ENCODE results near the gene SYVN1. TPM values are rescaled to one million over a fixed set of nuclear protein-coding genes. Genes with fewer than 3 reads are reported as not detected.

Gene SYVN1
- polyA plus RNA-seq, 1 of the 3 experiments (the other 2 are of a cell fraction), result 31.9 TPM

GRCh38 chr11:65159012-65159411 lies 24.7 kb upstream of the SYVN1 start:
- Histone ChIP-seq H3K27ac (ENCODE audit: low read depth in 2 of 2, low read length in 1 of 2) (no peak overlapping the region), H3K79me2 (ENCODE audit: insufficient read depth) (no peaks in the 10 kb centered on the region), H4K20me1 (ENCODE audit: insufficient read depth) (no peaks in the 10 kb centered on the region), H3K9ac (no peak overlapping the region), H3K9me3 (no peaks in the 10 kb centered on the region), H3K27me3 (ENCODE audit: insufficient read depth) (no peaks in the 10 kb centered on the region), H2AFZ (ENCODE audit: low read depth) (no peak overlapping the region), H3K4me3 (ENCODE audit: low read depth in 2 of 2, low read length in 1 of 2) (no peak overlapping the region), H3F3A (replicated peaks; ENCODE audit: insufficient read depth) (no peaks in the 10 kb centered on the region), H3K4me2 (no peak overlapping the region), H3K4me1 (ENCODE audit: control insufficient read depth in 1 of 2, insufficient read depth in 2 of 2, low read depth in 1 of 2, low read length in 1 of 2) (no peaks in the 10 kb centered on the region), H3K9me2 (no peaks in the 10 kb centered on the region), H3K36me3 (replicated peaks in 1 of 2; ENCODE audit: control insufficient read depth in 1 of 2, insufficient read depth in 2 of 2, low read length in 1 of 2) (no peaks in the 10 kb centered on the region)
- 50% methylated on average over 5 of the region's 5 CpGs for WGBS (ENCODE audit: low lambda C conversion rate)
- CTCF ChIA-PET, result interaction anchor here (0.6 to 1.3 kb wide), 3 partner anchors 10 to 45 kb away, joined by 3 to 5 read pairs (median 4); no protein-coding TSS in a partner anchor
- DNase-seq, result no peak
- POLR2A ChIA-PET, result no interaction called here
- TF ChIP-seq MXI1 (IDR thresholded peaks at IDR 0.05; ENCODE audit: low read depth, low read length) (no peak), FOXJ3 (CRISPR knock-in tag; IDR thresholded peaks at IDR 0.05) (no peak), GABPA (IDR thresholded peaks at IDR 0.05; ENCODE audit: low read depth) (no peak), TCF12 (IDR thresholded peaks at IDR 0.05) (no peak), SIN3A (IDR thresholded peaks at IDR 0.05; ENCODE audit: borderline replicate concordance, low read depth, low read length) (no peak), RFX5 (IDR thresholded peaks at IDR 0.05; ENCODE audit: low read length) (no peak), TAF1 (IDR thresholded peaks at IDR 0.05; ENCODE audit: borderline replicate concordance, low read depth, low read length) (no peak), RAD21 (IDR thresholded peaks at IDR 0.05; ENCODE audit: low read length) (no peak)

- Histone ChIP-seq H2AFZ (ENCODE audit: low read depth) (no peak overlapping the region), H3K4me3 (ENCODE audit: low read depth in 2 of 2, low read length in 1 of 2) (no peak overlapping the region), H3K9me2 (no peaks in the 10 kb centered on the region), H3K4me1 (ENCODE audit: control insufficient read depth in 1 of 2, insufficient read depth in 2 of 2, low read depth in 1 of 2, low read length in 1 of 2) (no peaks in the 10 kb centered on the region), H3K27ac (ENCODE audit: low read depth in 2 of 2, low read length in 1 of 2) (no peak overlapping the region), H3F3A (replicated peaks; ENCODE audit: insufficient read depth) (no peaks in the 10 kb centered on the region), H3K9me3 (no peaks in the 10 kb centered on the region), H3K36me3 (replicated peaks in 1 of 2; ENCODE audit: control insufficient read depth in 1 of 2, insufficient read depth in 2 of 2, low read length in 1 of 2) (no peaks in the 10 kb centered on the region), H3K4me2 (no peak overlapping the region), H3K79me2 (ENCODE audit: insufficient read depth) (no peaks in the 10 kb centered on the region), H3K9ac (no peak overlapping the region), H3K27me3 (ENCODE audit: insufficient read depth) (no peaks in the 10 kb centered on the region), H4K20me1 (ENCODE audit: insufficient read depth) (no peaks in the 10 kb centered on the region)
- POLR2A ChIA-PET, result no interaction called here
- WGBS (ENCODE audit: low lambda C conversion rate), result 59% methylated on average over 3 of the region's 3 CpGs
- no peak for DNase-seq
- CTCF ChIA-PET, result no interaction called here
- no peak for TF ChIP-seq TCF12 (IDR thresholded peaks at IDR 0.05)
- no peak for TF ChIP-seq MAX (IDR thresholded peaks at IDR 0.05; ENCODE audit: low read depth)
- TF ChIP-seq EZH2phosphoT487 (IDR thresholded peaks at IDR 0.05; ENCODE audit: borderline replicate concordance, low read depth), result no peak
- TF ChIP-seq RFX5 (IDR thresholded peaks at IDR 0.05; ENCODE audit: low read length), result no peak
- no peak for TF ChIP-seq JUND (IDR thresholded peaks at IDR 0.05)
- no peak for TF ChIP-seq GABPA (IDR thresholded peaks at IDR 0.05; ENCODE audit: low read depth)
- TF ChIP-seq ZBTB33 (IDR thresholded peaks at IDR 0.05; ENCODE audit: borderline replicate concordance, low read depth), result no peak
- TF ChIP-seq POLR2AphosphoS5 (IDR thresholded peaks at IDR 0.05; ENCODE audit: low read depth, low read length), result no peak
- TF ChIP-seq CHD2 (IDR thresholded peaks at IDR 0.05; ENCODE audit: low read length, partially characterized antibody), result no peak
- TF ChIP-seq RCOR1 (IDR thresholded peaks at IDR 0.05; ENCODE audit: low read length), result no peak
- TF ChIP-seq TEAD4 (IDR thresholded peaks at IDR 0.05; ENCODE audit: borderline replicate concordance, insufficient read depth), result no peak
Measured at GRCh38 chr11:65157336-65157735, 23.0 kb upstream of the SYVN1 start.
